ENCODE measurements around the gene GNAQ. TPM values are rescaled to one million over a fixed set of nuclear protein-coding genes. Genes with fewer than 3 reads are reported as not detected.

GNAQ gene
- total RNA-seq, 1 experiment from 2014 or later = 48.6 TPM

DNA sequence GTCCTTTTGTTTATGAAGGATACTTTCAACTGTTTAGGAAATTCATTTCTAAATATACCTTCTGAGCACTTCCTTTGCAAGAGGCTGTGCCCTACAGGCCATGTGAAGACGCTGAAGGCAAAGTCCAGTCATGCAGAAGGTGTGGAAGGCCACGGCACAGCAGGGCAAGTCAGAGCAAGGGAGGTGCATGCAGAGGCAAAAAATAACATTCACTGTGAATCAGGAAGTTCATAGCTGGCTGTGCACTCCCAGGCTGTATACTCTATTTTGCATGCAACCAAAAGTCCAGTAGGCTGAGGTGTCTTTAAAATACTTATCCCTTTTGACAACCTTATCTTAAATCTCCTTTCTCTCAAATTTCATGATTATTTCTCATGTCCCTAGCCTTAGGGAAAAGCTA is 50.3 kb downstream of the GNAQ start:
- Histone ChIP-seq H2BK5ac (ENCODE audit: insufficient read length, low read length) (no peak overlapping the region), H2BK15ac (ENCODE audit: low read depth, low read length) (no peak overlapping the region), H3K27me3 (ENCODE audit: insufficient read depth, low read length) (no peaks in the 10 kb centered on the region), H4K5ac (ENCODE audit: insufficient read length, low read depth, low read length) (no peak overlapping the region), H2AFZ (ENCODE audit: low read length) (no peak overlapping the region), H2BK20ac (ENCODE audit: low read depth, low read length, poor library complexity, severe bottlenecking) (no peak overlapping the region), H3K56ac (ENCODE audit: insufficient read length, low read depth, low read length) (no peak overlapping the region), H3K14ac (ENCODE audit: insufficient read depth, low read length) (no peak overlapping the region), H4K20me1 (ENCODE audit: control insufficient read depth, insufficient read depth, insufficient read length) (no peaks in the 10 kb centered on the region), H3K4me1 (ENCODE audit: insufficient read depth, low read length) (peaks cover 5% of the 10 kb centered on the region; the same call in 1 of the 2 replicates), H2BK120ac (ENCODE audit: low read depth, low read length, poor library complexity, severe bottlenecking) (no peak overlapping the region), H3K4ac (ENCODE audit: low read depth, low read length) (no peak overlapping the region), H3K4me2 (ENCODE audit: insufficient read depth, insufficient read length, low read length) (no peak overlapping the region), H3K23me2 (ENCODE audit: insufficient read length, low read depth, low read length, poor library complexity, severe bottlenecking) (no peaks in the 10 kb centered on the region), H2AK5ac (ENCODE audit: insufficient read length, low read length) (no peak overlapping the region), H4K8ac (replicated peaks; ENCODE audit: insufficient read length, low read depth, low read length) (no peak overlapping the region), H3K9ac (ENCODE audit: extremely low read depth, insufficient read length, low read length) (no peak overlapping the region), H2BK12ac (ENCODE audit: insufficient read length, low read depth, low read length) (no peak overlapping the region), H3K79me2 (ENCODE audit: insufficient read depth, low read length) (peaks cover 4% of the 10 kb centered on the region; the same call in 1 of the 2 replicates), H3K9me3 (ENCODE audit: control insufficient read depth, low read depth, low read length) (no peaks in the 10 kb centered on the region), H3K18ac (ENCODE audit: insufficient read length, low read depth, low read length) (no peak overlapping the region), H3T11ph (ENCODE audit: low read length) (no peak overlapping the region), H4K91ac (ENCODE audit: insufficient read length, low read depth, low read length) (no peak overlapping the region), H3K79me1 (ENCODE audit: insufficient read depth, low read depth, low read length, poor library complexity, severe bottlenecking) (no peaks in the 10 kb centered on the region), H3K27ac (ENCODE audit: insufficient read length, low read depth, low read length) (no peak overlapping the region), H3K23ac (ENCODE audit: insufficient read length, low read depth, low read length) (no peak overlapping the region)
- H3K4me1 Mint-ChIP-seq = peaks cover 39 to 46% of the 10 kb centered on the region in 2 experiments
- TF ChIP-seq, protein P1, sequence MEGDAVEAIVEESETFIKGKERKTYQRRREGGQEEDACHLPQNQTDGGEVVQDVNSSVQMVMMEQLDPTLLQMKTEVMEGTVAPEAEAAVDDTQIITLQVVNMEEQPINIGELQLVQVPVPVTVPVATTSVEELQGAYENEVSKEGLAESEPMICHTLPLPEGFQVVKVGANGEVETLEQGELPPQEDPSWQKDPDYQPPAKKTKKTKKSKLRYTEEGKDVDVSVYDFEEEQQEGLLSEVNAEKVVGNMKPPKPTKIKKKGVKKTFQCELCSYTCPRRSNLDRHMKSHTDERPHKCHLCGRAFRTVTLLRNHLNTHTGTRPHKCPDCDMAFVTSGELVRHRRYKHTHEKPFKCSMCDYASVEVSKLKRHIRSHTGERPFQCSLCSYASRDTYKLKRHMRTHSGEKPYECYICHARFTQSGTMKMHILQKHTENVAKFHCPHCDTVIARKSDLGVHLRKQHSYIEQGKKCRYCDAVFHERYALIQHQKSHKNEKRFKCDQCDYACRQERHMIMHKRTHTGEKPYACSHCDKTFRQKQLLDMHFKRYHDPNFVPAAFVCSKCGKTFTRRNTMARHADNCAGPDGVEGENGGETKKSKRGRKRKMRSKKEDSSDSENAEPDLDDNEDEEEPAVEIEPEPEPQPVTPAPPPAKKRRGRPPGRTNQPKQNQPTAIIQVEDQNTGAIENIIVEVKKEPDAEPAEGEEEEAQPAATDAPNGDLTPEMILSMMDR (conservative IDR thresholded peaks at IDR 0.05) = no peak
- no peaks in the 10 kb centered on the region for H3K9me3 Mint-ChIP-seq
- no CpG with 5 or more reads among the region's 2 CpGs for WGBS (ENCODE audit: extremely low coverage, insufficient read length, low lambda C conversion rate)
- no peaks in the 10 kb centered on the region for H3K27me3 Mint-ChIP-seq (ENCODE audit: low read depth)
- peaks cover 0 to 4% (median 3%) of the 10 kb centered on the region in 3 experiments; a peak in 3 of 7 replicates for H3K36me3 Mint-ChIP-seq (ENCODE audit: insufficient read depth in 1 of 3, low read depth in 3 of 3)
- no peak overlapping the region for H3K27ac Mint-ChIP-seq
- DNase-seq = no peak
- H3K4me3 Mint-ChIP-seq = no peak overlapping the region
